Measurements from ENCODE around the gene TRAF2. TPM values are rescaled to one million over a fixed set of nuclear protein-coding genes. Genes with fewer than 3 reads are reported as not detected.
A peak's percentile ranks its signal among the peaks of the same experiment; 100 is the strongest.

Gene TRAF2
- total RNA-seq, 2 experiments from 2014 or later: 39.4 to 49.4 TPM

DNA sequence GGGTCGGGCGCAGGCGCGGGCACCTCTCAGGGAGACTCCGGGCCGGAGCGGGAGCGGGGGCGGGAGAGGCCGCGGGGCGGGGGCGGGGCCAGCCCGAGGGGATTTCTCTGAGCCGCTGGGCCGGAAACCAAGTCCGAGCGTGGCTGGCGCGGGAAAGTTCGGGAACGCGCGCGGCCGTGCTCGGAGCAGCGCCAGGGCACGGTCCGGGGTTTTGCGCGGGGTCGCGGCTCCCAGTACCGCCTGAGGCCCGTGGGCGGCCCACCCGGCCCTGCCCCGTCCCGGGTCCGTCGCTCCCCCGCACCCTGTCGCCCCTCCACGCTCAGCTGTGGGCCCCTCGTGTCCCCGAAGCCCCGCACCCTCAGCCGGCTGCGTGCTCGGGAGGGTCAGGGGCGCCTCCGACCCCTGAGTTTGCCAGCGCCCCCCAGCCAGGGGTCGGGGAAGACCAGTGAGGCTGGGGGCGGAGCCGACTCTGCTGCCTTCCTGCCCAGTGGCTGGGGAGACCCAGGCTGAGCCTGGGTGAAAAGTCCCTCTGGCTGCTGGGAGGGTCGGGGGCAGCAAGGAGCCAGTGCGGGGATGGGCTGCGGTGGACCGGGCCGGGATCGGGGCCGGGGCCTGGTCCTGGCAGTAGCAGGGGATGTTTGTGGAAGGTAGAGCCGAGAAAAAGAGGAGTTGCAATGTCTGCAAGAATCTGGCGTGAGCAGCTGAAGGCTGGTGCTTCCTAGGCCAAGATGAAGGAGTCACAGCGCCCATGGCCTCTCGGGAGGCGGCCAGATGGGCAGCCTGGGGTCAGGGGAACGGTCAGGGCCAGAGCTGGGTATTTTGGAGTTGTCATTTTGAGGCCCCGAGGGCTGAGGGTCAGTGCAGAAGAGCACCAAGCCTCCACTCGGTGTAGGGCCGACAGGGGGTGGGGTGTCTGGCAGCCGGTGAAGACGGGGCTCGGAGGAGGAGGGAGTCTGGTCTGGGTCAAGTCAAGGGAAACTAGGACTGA lies 588 bp downstream of the TRAF2 start:
- Mint-ChIP-seq H3K27ac (peak overlapping the region; percentile 84), H3K9me3 (no peaks in the 10 kb centered on the region), H3K36me3 (ENCODE audit: low read depth) (peaks cover 18% of the 10 kb centered on the region), H3K4me1 (peaks cover 43% of the 10 kb centered on the region), H3K27me3 (no peaks in the 10 kb centered on the region), H3K4me3 (peak overlapping the region; percentile 86)
- CTCF ChIA-PET: interaction anchor here (1.0 to 2.3 kb wide), 8 partner anchors 11 to 148 kb away, joined by 3 to 15 read pairs (median 4); partner anchors contain the start of gene AJM1
- POLR2A ChIA-PET: interaction anchor here (0.8 kb wide), 1 partner anchor 171 kb away, joined by 3 read pairs; no protein-coding TSS in a partner anchor
- DNase-seq: peak; percentile 46

DNA sequence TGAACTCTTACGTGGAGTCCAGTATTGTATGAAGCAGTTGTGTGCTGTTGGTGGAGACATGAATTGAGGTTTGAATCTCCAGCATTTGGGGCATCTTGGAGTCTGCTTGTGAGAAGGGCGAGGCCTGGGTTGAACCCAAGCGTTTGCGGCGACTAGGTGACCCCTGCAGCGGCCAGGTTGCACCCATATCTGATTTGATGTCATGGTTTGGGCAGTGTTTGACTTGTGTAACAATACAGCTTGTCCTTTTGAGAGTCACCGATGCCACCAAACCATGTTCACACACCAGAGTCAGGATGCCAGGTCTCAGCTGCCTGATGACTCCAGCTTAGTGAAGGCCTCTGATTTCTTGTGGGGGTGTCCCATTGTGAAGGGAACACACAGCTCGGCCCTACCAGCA lies 2.1 kb downstream of the TRAF2 start:
- DNase-seq: no peak
- Mint-ChIP-seq H3K27me3 (no peaks in the 10 kb centered on the region), H3K36me3 (ENCODE audit: low read depth) (peaks cover 20% of the 10 kb centered on the region), H3K27ac (peak overlapping the region; percentile 25), H3K4me1 (peaks cover 28% of the 10 kb centered on the region), H3K4me3 (no peak overlapping the region), H3K9me3 (no peaks in the 10 kb centered on the region)
- ChIA-PET POLR2A (no interaction called here), CTCF (interaction anchor here (0.6 to 1.7 kb wide), 2 partner anchors 56 to 147 kb away, joined by 3 read pairs; no protein-coding TSS in a partner anchor)

DNA sequence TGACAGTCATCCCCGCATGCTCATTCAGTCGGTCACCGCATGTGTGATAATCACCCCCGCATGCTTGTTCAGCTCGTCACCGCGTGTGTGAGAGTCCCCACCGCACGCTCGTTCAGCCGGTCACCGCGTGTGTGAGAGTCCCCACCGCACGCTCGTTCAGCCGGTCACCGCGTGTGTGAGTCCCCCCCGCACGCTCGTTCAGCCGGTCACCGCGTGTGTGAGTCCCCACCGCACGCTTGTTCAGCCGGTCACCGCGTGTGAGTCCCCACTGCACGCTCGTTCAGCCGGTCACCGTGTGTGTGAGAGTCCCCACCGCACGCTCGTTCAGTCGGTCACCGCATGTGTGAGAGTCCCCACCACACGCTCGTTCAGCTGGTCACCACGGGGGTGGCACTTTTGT lies 3.5 kb downstream of the TRAF2 start:
- Mint-ChIP-seq H3K27ac (peak overlapping the region; percentile 9), H3K4me3 (no peak overlapping the region), H3K36me3 (ENCODE audit: low read depth) (peaks cover 29% of the 10 kb centered on the region), H3K4me1 (peaks cover 24% of the 10 kb centered on the region), H3K9me3 (no peaks in the 10 kb centered on the region), H3K27me3 (no peaks in the 10 kb centered on the region)
- no peak for DNase-seq
- ChIA-PET POLR2A (no interaction called here), CTCF (interaction anchor here (1.5 kb wide), 1 partner anchor 9 kb away, joined by 5 read pairs; no protein-coding TSS in a partner anchor)

DNA sequence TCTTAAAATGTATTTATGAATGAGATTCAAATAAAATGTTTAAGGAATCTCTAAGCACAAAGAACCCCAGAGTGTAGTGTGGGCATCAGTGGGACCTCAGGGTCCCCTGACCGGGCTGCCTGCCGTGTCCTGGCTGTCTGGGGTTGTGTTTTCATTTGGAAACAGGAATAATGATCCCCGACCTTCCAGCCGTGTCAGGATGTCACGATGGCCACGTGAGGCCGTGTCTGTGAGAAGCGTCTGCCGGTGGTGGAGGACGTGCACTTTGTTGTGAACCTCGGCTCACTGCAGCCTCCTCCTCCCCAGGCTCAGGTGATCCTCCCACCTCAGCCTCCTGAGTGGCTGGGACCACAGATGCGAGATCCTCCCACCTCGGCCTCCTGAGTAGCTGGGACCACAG lies 4.3 kb downstream of the TRAF2 start:
- DNase-seq: no peak
- ChIA-PET CTCF (interaction anchor here (1.5 kb wide), 1 partner anchor 8 kb away, joined by 5 read pairs; no protein-coding TSS in a partner anchor), POLR2A (no interaction called here)
- Mint-ChIP-seq H3K36me3 (ENCODE audit: low read depth) (peaks cover 29% of the 10 kb centered on the region), H3K27me3 (no peaks in the 10 kb centered on the region), H3K27ac (no peak overlapping the region), H3K4me3 (no peak overlapping the region), H3K9me3 (no peaks in the 10 kb centered on the region), H3K4me1 (peaks cover 19% of the 10 kb centered on the region)

DNA sequence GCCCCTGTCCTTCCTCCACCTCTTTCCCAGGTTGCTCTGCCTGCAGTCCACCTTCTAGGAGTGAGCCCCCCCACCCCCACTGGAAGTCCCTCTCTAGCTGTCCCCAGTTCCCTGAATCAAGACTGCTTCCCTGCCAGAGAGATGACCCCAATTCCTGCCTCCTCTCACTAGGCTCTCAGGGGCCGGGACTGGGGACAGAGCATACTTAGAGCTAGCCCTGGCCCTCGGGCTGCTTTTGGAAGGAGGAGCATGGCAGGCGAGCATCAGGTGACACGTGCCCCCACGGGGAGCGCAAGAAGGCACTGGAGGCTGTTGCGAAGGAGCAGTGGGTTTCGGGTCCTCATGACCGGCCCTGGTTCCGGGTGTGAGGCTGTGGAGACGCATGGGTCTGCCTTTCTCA lies 9.7 kb downstream of the TRAF2 start:
- Mint-ChIP-seq H3K27ac (peak overlapping the region; percentile 71), H3K36me3 (ENCODE audit: low read depth) (peaks cover 34% of the 10 kb centered on the region), H3K4me3 (no peak overlapping the region), H3K4me1 (peaks cover 22% of the 10 kb centered on the region), H3K27me3 (no peaks in the 10 kb centered on the region), H3K9me3 (no peaks in the 10 kb centered on the region)
- POLR2A ChIA-PET: no interaction called here
- no peak for DNase-seq
- CTCF ChIA-PET: interaction anchor here (1.3 to 4.3 kb wide), 2 partner anchors 9 to 12 kb away, joined by 6 to 15 read pairs; partner anchors contain the start of gene TRAF2

DNA sequence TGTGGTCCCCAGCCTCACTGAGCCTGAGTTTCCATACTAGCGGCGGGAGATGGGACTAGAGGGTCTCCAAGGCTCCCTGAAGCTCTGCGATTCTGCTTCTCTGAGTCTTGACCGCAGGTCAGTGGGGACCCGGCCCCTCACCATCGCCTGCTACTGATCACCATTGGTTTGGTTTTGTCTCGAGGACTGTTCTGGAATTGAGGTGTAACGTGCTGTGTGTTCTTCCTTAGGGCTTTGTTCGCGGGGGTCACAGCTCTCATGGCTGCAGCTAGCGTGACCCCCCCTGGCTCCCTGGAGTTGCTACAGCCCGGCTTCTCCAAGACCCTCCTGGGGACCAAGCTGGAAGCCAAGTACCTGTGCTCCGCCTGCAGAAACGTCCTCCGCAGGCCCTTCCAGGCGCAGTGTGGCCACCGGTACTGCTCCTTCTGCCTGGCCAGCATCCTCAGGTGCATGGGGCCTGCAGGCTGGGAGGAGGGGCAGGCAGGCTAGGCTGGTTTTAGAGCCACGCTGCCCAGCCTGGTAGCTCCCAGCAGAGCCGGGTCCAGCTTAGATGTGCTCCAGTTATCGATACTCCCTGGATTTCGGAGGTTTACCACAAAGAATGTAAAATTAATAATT lies 12.3 kb downstream of the TRAF2 start:
- Mint-ChIP-seq H3K4me1 (peaks cover 46% of the 10 kb centered on the region), H3K27ac (no peak overlapping the region)

DNA sequence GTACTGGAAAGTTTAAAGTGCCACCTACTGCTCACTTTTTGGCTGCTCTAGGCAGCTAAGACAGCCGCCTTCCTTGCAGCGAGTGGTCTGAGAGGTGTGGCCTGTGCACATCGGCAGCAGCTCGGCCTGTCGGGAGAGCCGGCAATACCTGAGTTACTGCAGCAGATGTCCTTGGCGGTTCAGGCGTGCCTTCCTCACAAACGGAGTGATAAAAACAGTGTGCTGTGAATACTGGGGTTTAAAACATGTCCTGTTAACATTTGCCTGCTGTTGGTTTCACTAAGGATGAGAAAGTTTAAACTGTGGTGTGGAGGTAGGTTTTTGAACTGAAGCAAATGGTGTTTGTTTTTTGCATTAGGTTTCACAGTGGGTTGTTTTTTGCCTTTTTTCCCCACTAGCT lies 12.9 kb downstream of the TRAF2 start:
- DNase-seq: no peak
- POLR2A ChIA-PET: interaction anchor here (0.6 kb wide), 1 partner anchor 20 kb away, joined by 3 read pairs; no protein-coding TSS in a partner anchor
- Mint-ChIP-seq H3K4me3 (no peak overlapping the region), H3K9me3 (no peaks in the 10 kb centered on the region), H3K4me1 (peaks cover 45% of the 10 kb centered on the region), H3K36me3 (ENCODE audit: low read depth) (peaks cover 44% of the 10 kb centered on the region), H3K27me3 (no peaks in the 10 kb centered on the region), H3K27ac (peak overlapping the region; percentile 19)
- CTCF ChIA-PET: interaction anchor here (1.3 to 4.3 kb wide), 4 partner anchors 9 to 135 kb away, joined by 3 to 15 read pairs (median 4); partner anchors contain the start of genes FBXW5 and TRAF2

More for the DNA sequence above, 12.3 kb downstream of the TRAF2 start:
- Mint-ChIP-seq H3K27me3 (no peaks in the 10 kb centered on the region), H3K36me3 (ENCODE audit: low read depth) (peaks cover 45% of the 10 kb centered on the region), H3K4me3 (no peak overlapping the region), H3K9me3 (no peaks in the 10 kb centered on the region)
- POLR2A ChIA-PET: interaction anchor here (0.6 kb wide), 1 partner anchor 20 kb away, joined by 3 read pairs; no protein-coding TSS in a partner anchor
- CTCF ChIA-PET: interaction anchor here (1.3 to 4.3 kb wide), 4 partner anchors 9 to 136 kb away, joined by 3 to 15 read pairs (median 4); partner anchors contain the start of genes FBXW5 and TRAF2
- no peak for DNase-seq

DNA sequence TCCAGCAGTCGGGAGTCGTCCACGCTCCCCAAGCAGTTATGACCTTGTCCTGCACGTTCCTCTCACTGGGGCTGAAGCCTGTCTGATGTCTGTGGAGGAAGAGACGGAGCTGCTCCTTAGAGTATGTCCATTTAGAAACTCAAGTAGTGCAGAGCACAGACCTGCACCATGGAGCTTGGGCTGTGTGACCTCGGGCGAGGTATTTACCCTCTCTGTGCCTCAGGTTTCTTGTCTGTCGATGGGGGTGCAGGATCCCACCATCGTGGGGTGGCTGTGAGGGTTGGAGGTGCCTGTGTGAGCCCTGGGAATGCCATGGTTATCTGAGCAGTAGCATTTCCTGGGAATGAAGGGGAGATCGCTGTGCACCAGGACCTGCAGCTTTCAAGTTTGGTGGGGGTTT lies 14.2 kb downstream of the TRAF2 start:
- H3K4me3 Mint-ChIP-seq: no peak overlapping the region
- POLR2A ChIA-PET: no interaction called here
- CTCF ChIA-PET: interaction anchor here (0.5 kb wide), 1 partner anchor 76 kb away, joined by 3 read pairs; no protein-coding TSS in a partner anchor

DNA sequence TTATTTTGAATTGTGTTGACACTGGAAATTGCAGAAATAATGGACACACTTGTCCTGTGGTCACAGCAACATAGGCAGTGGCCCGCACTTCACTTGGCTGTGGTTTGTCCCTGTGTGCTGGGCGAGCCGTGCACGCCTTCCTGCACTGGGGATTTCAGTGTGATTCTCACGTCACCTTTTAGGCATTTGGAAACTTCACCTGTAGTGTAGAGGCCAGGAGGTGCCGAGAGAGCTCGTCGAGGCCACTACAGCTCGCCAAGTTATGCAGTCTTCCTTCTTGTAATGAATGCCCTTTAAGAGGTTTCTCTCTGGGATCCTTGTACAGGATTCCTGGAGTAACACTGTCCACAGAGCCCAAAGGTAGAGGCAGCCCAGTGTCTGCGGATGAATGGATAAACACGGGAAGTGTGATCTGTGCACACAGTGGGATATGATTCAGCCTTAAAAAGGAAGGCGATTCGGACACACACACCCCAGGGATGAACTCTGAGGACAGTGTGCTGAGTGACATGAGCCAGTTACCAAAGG lies 14.7 kb downstream of the TRAF2 start:
- H3K27ac Mint-ChIP-seq: peak overlapping the region; percentile 95

More for the DNA sequence above, 14.2 kb downstream of the TRAF2 start:
- Mint-ChIP-seq H3K36me3 (ENCODE audit: low read depth) (peaks cover 48% of the 10 kb centered on the region), H3K27me3 (no peaks in the 10 kb centered on the region), H3K9me3 (no peaks in the 10 kb centered on the region), H3K4me1 (peaks cover 43% of the 10 kb centered on the region), H3K27ac (peak overlapping the region; percentile 83)
- DNase-seq: no peak

DNA sequence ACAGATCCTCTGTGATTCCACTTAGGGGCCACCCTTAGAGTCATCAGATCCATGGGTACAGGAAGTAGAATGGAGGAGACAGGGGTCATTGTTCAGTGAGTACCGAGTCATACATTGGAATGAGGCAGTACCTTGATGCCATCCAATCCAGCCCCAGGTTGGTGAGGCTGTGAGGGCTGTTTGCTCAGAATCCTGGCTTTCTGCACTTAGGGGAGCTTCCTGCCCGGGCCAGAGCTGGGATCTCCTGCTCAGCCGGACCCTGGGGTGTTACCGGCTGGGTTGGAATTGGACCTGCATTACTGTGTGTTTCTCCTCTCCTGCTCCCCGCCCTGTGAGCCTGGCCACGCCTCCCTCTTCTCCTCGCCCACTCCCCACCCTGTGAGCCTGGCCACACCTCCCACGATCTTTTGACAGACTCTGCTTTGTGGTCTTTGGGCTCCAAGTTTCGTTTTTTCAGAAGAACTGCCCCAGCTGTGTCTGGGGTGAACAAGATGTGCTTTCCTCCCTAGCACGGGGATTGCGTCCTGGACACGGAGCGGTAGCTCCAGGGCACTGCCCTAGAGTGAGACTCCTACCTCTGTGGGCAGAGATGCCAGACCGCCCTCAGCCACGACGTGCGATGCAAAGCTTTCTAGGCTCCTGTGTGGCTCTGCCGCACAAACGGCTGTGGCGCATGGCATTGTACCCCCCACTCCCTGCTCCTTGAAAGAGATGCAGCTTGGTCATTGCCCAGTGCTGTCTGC lies 15.4 kb downstream of the TRAF2 start:
- Mint-ChIP-seq H3K36me3 (ENCODE audit: low read depth) (peaks cover 55% of the 10 kb centered on the region), H3K27ac (peak overlapping the region; percentile 95), H3K9me3 (no peaks in the 10 kb centered on the region), H3K4me1 (peaks cover 43% of the 10 kb centered on the region), H3K4me3 (peak overlapping the region; percentile 63), H3K27me3 (no peaks in the 10 kb centered on the region)
- ChIA-PET CTCF (interaction anchor here (0.7 to 2.3 kb wide), 11 partner anchors 15 to 362 kb away, joined by 3 to 12 read pairs (median 3); partner anchors contain the start of genes AJM1 and TRAF2), POLR2A (no interaction called here)
- peak; percentile 79 for DNase-seq

More for the DNA sequence above, 14.7 kb downstream of the TRAF2 start:
- peaks cover 43% of the 10 kb centered on the region for H3K4me1 Mint-ChIP-seq
- ChIA-PET POLR2A (no interaction called here), CTCF (interaction anchor here (0.5 to 2.3 kb wide), 6 partner anchors 14 to 128 kb away, joined by 3 to 12 read pairs (median 5); partner anchors contain the start of genes AJM1 and TRAF2)
- H3K36me3 Mint-ChIP-seq (ENCODE audit: low read depth): peaks cover 52% of the 10 kb centered on the region
- DNase-seq: no peak
- H3K9me3 Mint-ChIP-seq: no peaks in the 10 kb centered on the region
- H3K4me3 Mint-ChIP-seq: no peak overlapping the region
- H3K27me3 Mint-ChIP-seq: no peaks in the 10 kb centered on the region

DNA sequence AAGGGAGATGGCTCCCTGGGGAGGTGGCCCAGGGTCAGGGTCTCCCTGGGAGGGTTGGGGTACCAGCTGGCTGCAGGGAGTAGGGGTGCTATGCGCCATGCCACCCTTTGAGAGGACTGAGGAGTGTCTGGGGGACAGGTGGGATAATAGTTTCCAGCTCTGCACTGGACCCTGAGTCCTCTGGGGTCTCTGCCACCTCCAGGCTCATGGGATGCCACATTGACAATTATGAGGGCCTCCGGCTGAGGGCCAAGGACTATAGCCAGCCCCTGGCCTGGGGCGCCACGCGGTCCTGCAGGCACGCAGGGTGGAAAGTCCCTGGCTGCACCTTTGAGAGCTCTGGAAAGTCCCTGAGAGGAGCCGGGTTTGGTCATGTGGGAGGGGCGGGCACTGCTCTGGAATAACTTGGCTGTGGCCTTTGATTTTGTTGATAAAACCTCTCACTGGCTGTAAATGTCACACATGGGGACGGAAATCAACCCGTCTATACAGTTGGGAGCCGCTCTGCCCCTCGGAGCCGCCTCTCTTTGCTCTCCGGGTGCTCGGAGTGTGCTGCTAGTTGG lies 16.0 kb downstream of the TRAF2 start:
- peak overlapping the region; percentile 63 for H3K4me3 Mint-ChIP-seq
- DNase-seq: peak; percentile 74
- peaks cover 39% of the 10 kb centered on the region for H3K4me1 Mint-ChIP-seq
- no peaks in the 10 kb centered on the region for H3K27me3 Mint-ChIP-seq
- ChIA-PET POLR2A (no interaction called here), CTCF (interaction anchor here (0.7 to 2.3 kb wide), 10 partner anchors 16 to 362 kb away, joined by 3 to 12 read pairs (median 3); partner anchors contain the start of genes AJM1 and TRAF2)
- no peaks in the 10 kb centered on the region for H3K9me3 Mint-ChIP-seq
- H3K36me3 Mint-ChIP-seq (ENCODE audit: low read depth): peaks cover 59% of the 10 kb centered on the region
- H3K27ac Mint-ChIP-seq: peak overlapping the region; percentile 95
